C1 segment of cervical spinal cord (tissue), 14 donors: Measurements from ENCODE around the gene ZNF343.
A peak's percentile ranks its signal among the peaks of the same experiment; 100 is the strongest.

ENCODE experiments used
- DNase-seq, 14 donors: peaks; one replicate each; lab custom pipeline; 2025; lab: John Stamatoyannopoulos, UW

The ZNF343 gene

DNA sequence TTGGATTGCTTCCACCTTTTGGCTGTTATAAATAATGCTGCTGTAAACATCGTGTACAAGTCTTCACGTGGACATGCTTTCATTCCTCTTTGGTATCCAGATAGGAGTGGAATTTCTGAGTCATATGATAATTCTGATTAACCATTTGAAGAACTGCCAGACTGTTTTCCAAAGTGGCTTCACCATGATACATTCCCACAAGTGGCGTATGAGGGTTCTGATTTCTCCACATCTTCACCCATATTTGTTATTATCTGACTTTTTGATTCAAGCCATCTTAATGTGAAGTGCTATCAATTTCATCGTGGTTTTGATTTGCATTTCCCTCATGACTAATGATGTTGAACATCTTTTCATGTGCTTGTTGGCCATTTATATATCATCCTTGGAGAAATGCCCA, 35.2 kb downstream of the ZNF343 start:
- DNase-seq = no peak

DNA sequence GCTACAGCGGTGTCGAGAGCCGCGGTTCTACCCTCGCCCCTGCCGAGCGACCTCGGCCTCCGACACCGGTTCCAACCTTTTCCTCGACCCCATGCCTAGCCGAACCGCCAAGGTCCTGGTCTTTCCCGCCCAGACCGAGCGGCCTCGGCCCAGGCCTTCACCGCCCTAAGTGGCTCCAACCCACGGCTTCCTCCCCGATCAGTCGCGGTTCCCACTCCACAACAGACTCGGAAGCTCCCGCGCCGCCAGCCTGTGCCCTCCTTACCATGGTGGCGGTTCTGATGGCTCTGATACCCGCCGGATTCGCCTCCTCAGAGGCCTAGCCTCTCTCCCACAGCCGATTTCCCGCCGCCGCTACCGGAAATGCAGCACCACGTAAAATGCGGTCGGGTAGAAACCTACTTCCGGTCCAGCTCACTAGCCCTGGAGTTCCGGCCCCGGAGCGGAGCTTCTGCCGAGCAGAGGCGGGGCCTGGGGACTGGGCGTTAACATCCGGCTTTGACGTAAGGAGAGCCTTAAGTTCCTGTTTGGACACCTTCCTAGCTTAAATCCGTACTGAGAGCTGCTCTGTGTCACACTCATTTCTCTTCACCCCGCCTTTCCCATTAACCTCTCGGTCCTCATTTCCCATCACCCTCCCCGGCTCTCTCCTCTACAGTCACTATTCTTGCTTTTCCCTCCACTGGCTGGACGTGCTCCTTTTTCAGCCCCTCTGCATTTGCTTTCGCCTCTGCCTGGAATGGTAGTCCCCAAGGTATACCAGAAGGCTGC, 38.1 kb downstream of the ZNF343 start, which contains the start of gene SNRPB:
Gene SNRPB, minus strand, starts transcription at position 367 of the 771 bp plus-strand sequence. Its CDS starts 99 bp downstream, at position 268.
- peak; percentile 28 to 99 (median 95) for DNase-seq

DNA sequence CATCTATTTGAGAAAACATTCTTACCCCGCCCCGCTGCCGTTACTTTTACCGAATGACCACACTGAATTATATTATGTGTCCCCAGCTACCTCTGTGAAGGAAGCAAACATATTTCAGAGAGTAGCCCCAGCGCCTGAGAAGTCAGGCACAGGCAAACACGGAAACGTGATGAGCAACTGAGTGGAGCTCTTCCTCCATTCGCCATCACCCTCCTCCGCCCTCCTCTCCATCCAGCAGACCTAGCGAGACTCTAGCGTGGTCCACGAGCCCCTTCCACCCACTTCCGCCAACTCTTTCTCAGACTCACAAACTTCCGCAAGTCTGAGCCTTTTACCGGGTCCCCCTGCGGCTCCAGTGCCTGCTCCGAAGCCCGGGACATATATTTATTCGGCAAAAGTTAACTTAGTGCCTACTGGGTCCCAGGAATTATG, 38.7 kb downstream of the ZNF343 start:
- DNase-seq = peak in 5 of 14 donors; percentile 41 to 73 (median 55)

DNA sequence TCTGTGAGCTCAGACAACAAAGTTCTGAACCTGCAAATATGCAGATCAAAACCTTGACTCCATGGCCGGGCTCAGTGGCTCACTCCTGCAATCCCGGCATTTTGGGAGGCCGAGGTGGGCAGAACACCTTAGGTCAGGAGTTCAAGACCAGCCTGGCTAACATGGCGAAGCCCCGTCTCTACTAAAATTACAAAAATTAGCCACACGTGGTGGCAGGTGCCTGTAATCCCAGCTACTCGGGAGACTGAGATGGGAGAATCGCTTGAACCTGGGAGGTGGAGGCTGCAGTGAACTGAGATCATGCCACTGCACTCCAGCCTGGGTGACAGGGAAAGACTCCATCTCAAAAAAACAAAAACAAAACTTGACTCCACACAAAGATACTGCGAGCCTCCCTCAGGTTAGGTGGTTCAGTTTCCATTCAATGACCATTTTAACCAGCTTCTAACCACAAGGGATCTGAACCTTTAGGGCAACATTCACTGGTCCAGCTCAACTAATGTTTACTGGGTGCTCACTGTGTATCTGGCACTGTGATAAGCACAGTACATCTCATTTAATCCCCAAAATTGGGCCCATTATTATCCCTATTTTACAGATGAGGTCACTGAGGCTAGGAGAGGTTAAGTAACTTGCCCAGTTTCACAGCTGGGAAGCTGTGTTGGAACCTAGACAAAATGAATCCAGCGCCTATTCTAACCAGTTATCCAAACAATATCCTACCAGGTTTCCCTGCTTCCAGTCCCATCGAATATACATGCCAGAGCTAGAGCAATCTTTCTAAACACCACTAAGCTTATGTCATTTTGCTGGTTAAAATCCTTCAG, 39.9 kb downstream of the ZNF343 start:
- DNase-seq = no peak

DNA sequence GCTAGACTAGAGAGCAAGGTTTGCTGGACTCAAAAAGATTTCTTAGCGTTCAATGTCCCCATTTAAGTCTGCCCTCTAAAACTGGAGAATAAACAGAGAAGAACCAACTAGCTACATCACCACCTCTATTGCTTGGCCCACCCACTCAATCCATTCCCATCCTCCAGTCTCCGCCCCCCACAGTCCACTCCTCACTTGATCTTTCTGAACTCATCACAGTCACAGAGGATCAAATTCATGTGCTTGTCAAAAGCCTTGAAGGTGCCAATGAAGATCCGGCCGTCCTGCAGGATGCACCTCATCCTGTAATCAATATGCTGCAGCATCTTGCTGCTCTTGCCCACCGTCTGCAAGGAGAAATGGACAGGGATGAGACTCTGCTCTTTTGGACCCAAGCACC, 41.3 kb downstream of the ZNF343 start:
- no peak for DNase-seq

DNA sequence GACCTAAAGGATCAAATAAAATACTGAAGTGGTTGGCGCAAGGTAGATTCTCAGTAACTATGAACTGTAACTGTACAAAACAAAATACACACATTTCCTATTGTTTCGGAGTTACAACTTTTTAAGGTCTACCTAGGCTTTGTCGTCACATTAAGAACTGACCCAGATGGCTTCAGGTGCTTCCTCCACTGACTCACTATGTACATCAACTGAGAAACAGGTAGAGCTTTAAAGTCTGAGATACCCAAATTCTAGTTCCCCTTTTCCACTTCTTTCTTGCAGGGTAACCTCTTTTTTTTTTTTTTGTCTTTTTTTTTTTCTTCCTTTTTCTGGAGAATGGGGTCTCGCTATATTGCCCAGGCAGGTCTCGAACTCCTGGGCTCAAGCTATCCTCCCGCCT, 43.6 kb downstream of the ZNF343 start:
- DNase-seq = no peak

DNA sequence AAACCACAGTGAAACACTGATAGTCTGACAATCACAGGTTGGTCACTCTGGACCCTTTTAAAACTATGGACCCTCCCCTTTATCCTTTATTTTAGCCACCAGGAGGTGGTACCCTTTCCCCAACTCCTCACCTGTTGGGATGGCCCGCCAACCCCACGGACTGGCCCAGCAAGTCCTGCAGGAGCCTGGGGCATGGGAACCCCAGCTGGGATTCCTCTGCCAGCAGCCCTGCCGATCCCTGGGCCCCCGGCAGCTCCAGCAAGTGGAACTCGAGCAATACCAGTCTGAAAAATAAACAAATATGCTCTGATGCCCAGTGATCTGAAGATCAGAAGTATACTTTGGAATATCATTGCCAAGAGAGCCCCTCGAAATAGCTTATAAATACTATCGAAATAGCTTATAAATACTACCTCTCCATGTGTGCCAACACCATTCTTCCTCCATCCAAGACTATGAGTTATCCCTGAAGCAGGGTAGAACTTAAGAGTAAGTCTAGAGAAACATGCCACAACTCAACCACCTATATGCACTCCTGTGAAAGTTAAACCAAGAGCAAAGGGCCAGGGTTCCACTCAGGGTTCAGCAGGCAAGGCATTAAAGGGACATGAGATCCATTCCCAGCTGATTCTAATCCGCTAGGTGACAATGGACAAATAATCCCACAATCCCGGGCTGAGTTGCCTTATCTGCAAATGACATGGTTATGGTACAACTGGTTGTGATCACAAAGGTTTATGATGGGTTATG, 44.9 kb downstream of the ZNF343 start:
- DNase-seq = no peak

DNA sequence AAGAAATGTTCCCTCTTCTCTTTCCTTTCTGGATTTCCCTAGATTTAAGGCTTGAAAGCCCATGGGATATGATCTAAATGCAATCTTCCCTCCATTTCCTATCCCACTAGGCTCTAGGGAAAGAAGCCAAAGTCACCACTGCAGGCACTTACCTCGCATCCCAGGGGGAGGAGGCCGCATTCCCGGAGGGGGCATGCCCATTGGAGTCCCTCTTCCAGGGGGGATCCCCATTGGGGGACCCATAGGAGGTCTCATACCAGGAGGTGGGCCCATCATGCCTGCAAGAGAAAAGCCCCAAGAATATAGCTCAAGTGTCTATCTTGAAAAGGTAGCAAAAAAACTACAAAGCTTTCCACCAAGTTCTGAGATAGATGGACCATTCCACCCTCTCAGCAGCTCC, 46.2 kb downstream of the ZNF343 start:
- no peak for DNase-seq

DNA sequence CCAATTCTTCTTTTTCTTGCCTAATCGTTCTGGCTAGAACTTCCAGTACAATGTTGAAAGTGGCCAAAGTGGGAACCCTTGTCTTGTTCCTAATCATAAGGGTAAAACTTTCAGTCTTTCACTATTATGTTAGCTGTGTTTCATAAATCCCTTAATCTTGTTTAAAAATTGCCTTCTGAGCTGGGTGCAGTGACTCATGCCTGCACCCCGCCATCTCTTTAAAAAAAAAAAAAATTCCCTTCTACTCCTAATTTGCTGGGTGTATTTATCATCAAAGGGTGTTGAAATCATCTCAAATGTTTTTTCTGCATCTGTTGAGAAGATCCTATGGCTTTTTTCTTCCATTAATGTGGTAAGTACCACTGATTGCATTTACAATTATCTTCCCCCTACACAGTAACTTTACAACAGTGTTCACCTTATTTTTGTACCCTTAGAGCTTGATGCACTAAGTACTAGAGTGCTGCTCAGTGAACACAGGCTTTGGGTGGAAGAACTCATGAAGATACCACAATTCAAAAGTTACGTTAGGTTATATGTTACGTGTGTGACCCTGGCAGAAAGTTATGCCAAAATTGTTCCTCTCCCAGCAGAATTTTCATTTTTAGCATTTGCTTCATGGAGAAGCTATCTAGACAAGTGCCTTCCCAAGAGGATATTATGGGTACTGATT, 47.8 kb downstream of the ZNF343 start:
- DNase-seq = no peak

DNA sequence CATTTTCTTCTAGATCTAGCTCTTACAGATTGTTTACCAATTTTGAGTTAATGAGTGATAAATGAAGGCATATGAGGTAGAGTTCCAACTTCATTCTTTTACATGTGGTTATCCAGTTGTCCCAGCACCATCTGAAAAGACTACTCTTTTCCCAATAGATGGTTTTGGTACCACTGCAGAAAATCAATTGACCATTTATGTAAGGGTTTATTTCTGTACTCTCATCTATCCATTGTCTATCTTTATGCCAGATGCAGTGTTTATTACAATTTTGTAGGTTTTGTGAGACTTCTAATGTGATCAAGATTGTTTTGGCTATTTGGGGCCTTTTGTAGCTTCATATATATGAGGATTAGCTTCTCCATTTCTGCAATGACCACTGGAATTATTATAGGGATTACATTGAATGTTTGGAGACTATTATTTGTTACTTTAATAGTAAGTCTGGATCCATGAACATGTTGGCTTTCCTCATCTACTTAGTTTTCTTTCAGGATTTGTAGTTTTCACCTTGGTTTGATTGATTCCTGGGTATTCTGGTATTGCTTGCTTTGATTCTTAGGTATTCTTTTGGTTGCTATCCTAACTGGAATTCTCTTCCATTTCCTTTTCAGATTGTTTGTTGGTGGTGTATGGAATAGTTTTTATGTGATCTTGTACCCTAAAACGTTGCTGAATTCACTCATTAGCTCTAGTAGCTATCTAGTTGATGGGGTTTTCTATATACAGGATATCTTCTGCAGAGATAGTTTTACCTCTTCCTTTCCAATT, 48.5 kb downstream of the ZNF343 start:
- DNase-seq = no peak

DNA sequence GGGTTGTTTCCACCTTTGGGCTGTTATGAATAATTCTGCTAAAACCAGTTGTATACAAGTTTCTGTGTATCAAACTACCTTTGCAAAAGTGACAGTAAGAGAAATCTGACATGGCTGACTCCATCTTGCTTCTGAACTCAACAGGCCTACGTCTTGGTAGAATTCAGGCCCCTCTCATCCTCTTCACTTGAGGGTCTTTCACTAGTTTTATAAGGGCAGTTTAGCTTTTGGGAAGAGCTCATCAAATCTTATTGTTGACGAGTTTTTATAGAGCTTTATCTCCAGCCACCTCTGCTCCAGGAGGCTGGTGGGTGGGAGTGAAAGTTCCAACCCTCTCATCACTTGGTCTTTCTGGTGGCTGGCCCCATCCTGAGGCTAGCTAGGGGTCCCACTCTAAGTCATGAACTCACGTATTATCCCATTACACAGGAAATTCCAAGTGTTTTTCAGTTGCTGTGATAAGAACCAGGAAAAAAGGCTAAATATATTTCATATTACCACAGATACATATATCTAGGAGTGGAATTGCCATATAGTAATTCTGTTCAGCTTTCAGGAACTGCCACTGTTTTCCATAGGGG, 49.7 kb downstream of the ZNF343 start:
- DNase-seq = no peak

DNA sequence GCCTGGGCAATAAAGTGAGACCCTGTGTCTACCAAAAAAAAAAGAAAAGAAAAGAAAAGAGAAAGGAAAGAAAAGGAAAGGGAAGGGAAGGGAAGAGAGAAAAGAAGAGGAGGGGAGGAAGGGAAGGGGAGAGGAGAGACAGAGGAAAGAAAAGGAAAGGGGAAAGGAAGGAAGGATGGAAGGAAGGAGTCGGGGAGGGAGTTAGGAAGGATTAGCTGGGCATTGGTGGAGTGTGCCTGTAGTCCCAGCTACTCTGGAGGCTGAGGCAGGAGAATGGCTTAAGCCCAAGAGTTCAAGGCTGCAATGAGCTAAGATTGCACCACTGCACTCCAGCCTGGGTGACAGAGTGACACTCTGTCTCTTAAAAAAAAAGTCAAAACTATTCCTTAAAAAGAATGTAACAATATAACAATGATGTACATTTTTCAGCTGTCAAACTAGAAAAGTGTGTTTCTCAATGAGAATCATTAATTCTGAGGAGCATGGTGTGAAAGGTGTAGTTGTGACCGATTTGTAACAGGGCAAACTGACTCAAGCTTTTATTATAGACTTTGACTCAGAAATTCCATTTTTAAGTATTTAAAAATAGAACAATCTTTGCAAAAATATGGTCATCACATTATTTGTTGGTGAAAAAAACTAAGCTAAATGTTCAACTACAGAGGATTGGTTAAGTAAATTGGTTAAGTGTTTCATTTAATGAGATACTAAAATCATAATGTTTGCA, 52.8 kb downstream of the ZNF343 start:
- DNase-seq = no peak

DNA sequence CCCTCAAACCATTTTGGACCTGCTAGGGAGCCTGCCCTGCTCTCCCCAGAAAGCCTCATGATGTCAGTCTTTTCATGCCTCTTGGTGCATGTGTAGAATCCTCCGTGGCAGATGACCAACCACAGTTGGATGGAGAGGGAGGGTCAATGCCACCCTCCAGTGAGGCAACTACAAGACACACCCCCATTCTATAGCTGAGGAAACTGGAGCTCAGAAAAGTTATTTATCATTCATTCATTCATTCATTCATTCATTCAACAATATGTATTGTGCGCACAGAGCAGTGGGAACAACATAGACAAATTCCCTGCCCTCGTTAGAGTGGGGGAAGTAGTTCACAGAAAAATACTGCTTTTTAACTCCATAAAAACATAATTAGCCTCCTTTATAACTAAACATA, 54.9 kb downstream of the ZNF343 start:
- DNase-seq = no peak

DNA sequence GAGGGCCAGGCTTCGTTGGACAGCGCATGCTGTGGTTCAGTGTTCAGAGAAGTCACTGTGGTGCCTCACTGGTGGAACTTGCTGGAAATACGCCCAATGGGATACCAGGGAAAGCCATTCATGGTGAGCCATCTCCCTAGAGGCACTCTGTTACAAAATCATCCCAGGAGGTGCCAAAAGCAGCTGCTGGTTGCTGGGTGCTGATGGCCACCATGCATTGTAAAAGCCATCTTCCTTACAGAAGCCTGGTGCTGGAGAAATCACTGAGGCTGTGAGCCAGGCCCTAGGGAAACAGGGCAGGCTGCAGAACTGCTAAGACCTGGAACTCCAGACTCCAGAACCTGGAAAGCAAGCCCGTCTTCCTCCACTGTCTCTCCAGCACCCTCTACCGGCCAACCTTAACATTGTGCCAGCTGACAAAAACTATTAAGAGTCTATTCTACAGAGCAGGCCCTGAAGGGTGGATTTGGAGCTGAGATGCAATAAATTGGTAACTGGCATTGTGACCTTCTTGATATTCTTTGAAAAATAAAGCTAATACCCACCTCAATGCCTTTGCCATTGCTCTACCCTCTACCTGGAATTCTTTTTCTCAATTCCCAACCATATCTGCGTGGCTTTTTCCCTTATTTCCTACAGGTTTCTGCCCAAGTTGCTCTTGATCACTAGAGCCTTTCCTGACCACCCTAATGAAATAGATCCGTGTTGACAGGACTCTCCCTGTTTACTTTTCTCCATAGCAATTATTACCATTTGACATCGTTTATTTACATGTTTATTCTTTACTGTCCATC, 56.6 kb downstream of the ZNF343 start:
- peak in 12 of 14 donors; percentile 8 to 62 (median 28) for DNase-seq

DNA sequence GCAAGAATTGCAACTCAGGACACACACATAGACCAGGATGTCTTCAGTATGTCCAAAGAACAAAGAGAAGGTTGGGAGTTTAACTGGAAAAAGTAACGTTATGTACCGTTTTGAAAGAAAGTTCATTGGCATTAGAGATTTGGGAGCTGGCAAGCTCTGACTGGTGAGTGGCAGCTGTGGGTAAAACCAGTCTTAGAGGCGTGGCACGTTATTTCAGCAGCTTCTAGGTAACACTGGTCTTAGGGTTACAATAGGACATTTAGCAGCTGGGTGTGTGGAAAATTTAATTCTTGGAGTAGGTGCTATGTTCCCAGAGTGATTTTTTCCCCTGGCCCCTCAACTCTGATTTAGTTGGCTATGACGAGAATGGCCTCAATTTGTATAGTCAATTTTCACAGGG, 57.3 kb downstream of the ZNF343 start:
- DNase-seq = no peak

DNA sequence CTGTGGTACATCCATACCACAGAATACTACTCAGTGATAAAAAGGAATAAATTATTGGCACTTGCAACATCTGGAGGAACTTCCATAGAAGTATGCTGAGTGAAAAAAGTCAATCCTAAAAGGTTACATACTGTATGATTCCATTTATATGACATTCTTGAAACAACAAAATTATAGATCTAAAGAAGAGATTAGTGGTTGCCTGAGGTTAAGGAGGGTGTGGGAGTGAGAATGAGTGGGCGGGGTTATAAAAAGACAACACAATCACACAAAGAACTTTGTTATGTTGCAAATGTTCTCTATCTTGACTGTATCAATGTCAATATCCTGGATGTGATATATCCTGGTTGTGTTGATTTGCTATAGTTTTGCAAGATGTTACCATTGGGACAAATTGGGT, 59.3 kb downstream of the ZNF343 start:
- DNase-seq = no peak

DNA sequence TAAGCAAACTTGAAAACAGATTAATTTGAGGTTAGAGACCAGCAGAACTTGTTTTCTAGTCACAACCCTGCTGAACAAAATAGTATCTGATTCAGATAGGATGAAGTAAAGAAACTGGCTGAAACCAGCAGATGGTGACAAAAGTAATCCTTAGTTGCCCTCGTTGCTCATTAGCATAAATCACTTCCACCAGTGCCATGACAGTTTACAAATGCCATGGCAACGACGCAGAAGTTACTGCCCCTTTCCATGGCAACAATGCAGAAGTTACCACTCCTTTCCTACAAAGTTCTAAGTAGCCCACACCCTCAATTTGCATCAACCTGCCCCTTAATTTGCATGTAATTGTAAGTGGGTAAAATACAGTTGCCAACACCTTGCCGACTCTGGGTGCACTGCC, 61.9 kb downstream of the ZNF343 start:
- DNase-seq = no peak
